Hepatic stellate cell (primary cell): ENCODE measurements around the gene MYO3A.
"Not testable (repeated sequence)": the region's sequence is repeated elsewhere in the genome, so short reads cannot be mapped to it uniquely, and the experiment has no call there.

Experiments
- DNase-seq: peaks from one replicate; pipeline ENCODE4 v3.0.0; 2011; ENCODE audit warnings: low spot score

The MYO3A gene

GRCh38 chr10:26085549-26085948, 151.5 kb downstream of the MYO3A start:
- DNase-seq, result no peak

GRCh38 chr10:26087666-26088065, 153.6 kb downstream of the MYO3A start:
- no peak for DNase-seq

- no peak for DNase-seq
Observed at GRCh38 chr10:26090026-26090425, 156.0 kb downstream of the MYO3A start.

- no peak for DNase-seq
Observed at GRCh38 chr10:26090762-26091161, 156.7 kb downstream of the MYO3A start.

- no peak for DNase-seq
Observed at GRCh38 chr10:26093229-26093628, 159.2 kb downstream of the MYO3A start.

- no peak for DNase-seq
Observed at GRCh38 chr10:26095781-26096180, 161.8 kb downstream of the MYO3A start.

GRCh38 chr10:26097549-26097948, 163.5 kb downstream of the MYO3A start:
- DNase-seq, result not testable (repeated sequence)

GRCh38 chr10:26112532-26112931, 178.5 kb downstream of the MYO3A start:
- DNase-seq, result no peak

- no peak for DNase-seq
Observed at GRCh38 chr10:26138613-26139012, 204.6 kb downstream of the MYO3A start.

GRCh38 chr10:26156019-26156418, 222.0 kb downstream of the MYO3A start:
- DNase-seq, result no peak

GRCh38 chr10:26157734-26158133, 223.7 kb downstream of the MYO3A start:
- DNase-seq, result no peak

- DNase-seq, result no peak
Observed at GRCh38 chr10:26169466-26169865, 235.4 kb downstream of the MYO3A start.

GRCh38 chr10:26172131-26172530, 238.1 kb downstream of the MYO3A start:
- DNase-seq, result no peak

GRCh38 chr10:26173837-26174236, 239.8 kb downstream of the MYO3A start:
- no peak for DNase-seq

GRCh38 chr10:26177341-26177740, 243.3 kb downstream of the MYO3A start:
- no peak for DNase-seq

GRCh38 chr10:26194275-26194674, 260.2 kb downstream of the MYO3A start:
- DNase-seq, result no peak

- DNase-seq, result no peak
Observed at GRCh38 chr10:26197248-26197647, 263.2 kb downstream of the MYO3A start.

GRCh38 chr10:26198119-26198518, 264.1 kb downstream of the MYO3A start:
- DNase-seq, result no peak

GRCh38 chr10:26199841-26200240, 265.8 kb downstream of the MYO3A start:
- DNase-seq, result no peak

- DNase-seq, result no peak
Observed at GRCh38 chr10:26205223-26205622, 271.2 kb downstream of the MYO3A start.

GRCh38 chr10:26211781-26212444, 277.9 kb downstream of the MYO3A start:
- DNase-seq, result no peak

GRCh38 chr10:26212511-26212910, 278.5 kb downstream of the MYO3A start:
- DNase-seq, result no peak

GRCh38 chr10:26213157-26213800, 279.2 kb downstream of the MYO3A start:
- no peak for DNase-seq

- no peak for DNase-seq
Observed at GRCh38 chr10:26214004-26214403, 280.0 kb downstream of the MYO3A start.
